GM19468 (cell line): ENCODE results near the gene GLI2.

Experiments
- ATAC-seq: cut with Tn5 transposase; IDR thresholded peaks from one replicate; pipeline ENCODE4 v1.9.1; 2021; ENCODE audit warnings: mild to moderate bottlenecking, moderate library complexity, moderate number of reproducible peaks; ENCODE audit not compliant: unreplicated experiment; ENCODE audit errors: extremely low read depth

The GLI2 gene

DNA sequence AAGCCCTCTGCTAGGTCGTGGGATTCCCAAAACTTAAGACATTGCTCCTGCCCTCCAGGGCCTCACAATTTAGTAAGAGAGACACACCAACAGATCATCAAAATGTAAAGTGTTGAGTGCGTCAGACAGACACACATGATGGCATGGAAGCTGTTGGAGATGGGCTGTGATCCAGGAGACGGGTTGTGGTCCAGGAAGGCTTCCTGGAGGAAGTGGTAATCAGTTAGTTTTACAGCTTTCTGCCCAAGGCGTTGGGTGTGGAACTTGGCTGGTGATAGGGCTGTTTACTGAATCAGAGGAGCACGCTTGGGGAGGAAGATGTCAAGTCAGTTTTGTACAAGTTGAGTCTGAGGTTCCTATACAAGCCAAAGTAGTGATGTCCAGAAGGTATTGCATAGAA is 24.0 kb upstream of the GLI2 start:
- ATAC-seq = no peak

DNA sequence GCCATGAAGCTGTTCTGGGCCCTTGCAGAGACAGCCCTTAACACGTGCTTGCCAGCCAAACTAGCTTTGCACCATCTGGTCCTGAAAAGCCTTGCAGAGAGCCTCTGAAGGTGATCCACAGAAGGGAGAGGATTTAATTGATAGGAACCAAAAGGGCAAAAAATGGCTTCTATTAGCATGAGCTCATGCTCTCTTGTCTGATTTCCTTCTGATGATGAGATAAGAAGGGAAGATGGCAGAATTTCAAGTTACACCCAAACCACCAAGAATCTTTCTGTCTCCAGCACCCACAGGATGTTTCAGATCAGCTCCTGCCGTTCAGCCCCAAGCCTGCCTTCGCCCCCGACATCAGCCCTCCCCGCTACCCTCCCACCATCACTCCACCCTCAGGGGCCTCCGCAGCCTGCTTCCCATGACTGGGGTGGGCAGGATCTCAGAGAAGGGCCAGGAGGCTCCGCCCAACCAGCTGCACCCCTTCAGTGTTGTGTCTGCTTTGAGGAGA is 23.4 kb upstream of the GLI2 start:
- no peak for ATAC-seq

- ATAC-seq = no peak
These were observed 20.3 kb upstream of the GLI2 start for GRCh38 chr2:120715353-120715752.

GRCh38 chr2:120715941-120716340 is 19.7 kb upstream of the GLI2 start:
- ATAC-seq = no peak

DNA sequence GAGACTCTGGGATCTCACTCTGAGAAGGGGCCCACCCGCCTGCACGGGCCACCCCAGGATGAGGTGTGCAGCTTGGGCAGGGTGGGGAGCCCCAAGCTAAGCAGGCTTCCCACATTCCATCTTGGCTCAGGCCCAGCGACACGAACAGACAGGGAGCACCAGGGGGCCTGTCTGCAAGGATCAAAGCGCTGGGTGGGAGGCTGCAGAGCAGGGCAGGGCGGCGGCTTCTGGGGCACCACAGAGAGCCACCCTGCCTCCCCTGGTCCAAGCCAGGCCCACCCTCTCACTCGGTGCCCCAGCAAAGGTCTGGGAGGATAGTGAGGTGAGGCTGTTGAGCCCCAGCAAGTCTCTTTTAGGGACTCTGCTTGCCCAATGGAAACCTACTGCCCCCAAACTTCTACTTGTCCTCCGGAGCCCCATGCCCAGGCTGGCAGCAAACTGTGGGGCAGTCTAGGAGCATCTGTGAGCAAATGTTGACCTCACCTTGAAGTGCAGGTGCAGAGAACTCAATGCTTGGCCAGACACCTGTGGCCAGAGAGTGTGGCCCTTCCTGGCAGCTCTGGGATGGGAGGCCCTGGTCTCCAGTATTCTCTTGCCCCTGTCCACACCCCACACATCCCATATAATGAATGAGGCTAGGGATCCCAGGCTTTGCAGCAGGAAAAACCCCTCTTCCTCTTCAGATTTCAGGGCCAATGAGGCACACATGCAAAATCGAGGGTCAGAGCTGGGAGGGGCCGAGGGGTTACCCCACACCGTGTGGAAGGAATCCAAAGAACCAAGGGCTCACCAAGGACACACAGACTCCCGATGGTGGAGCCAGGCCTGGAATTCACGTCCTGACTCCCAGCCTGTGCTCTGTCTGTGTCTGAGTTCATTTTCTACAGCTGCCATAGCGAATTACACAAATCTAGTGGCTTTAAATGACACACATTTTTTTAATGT is 18.8 kb upstream of the GLI2 start:
- no peak for ATAC-seq

DNA sequence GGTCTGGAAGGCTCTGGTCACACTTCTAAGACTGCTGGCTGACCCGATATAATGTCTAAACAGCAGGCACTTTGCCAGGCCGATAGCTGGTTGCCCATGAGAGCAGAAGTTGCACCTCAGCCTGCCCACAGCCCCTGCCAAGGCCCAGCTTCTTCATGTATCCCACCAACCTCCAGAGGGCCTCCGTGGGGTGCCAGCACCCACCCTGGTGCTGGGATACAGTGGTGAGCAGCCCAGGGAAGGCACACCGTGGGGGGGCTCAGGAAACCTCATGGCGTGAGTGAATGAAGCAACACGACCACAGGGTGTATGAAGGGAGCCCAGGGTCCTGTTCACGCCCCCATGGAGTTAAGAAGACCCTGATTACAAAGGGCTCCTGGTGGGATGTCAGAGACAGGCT is 16.2 kb upstream of the GLI2 start:
- no peak for ATAC-seq

DNA sequence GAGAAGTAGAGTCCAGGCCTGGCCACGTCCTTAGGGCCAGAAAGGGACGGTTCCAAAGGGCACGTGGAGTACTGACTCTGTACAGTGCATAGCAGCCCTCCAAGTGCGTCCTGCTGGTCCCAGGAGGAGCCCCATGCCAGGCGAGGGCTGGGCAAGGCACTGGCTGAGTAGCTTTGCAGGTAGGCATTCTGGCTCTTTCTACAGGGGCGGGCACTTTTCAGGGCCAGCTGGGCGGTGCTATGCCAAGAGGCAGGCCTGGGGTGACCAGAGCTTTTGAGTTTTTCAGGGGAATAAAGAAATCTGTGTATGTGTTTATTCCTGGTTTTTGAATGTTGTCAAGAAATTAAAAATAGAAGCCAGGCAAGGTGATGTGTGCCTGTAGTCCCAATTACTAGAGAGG is 15.4 kb upstream of the GLI2 start:
- ATAC-seq = no peak

- no peak for ATAC-seq
These were observed 14.8 kb upstream of the GLI2 start for GRCh38 chr2:120720746-120721375.

- ATAC-seq = no peak
These were observed 13.5 kb upstream of the GLI2 start for GRCh38 chr2:120722246-120722567.

DNA sequence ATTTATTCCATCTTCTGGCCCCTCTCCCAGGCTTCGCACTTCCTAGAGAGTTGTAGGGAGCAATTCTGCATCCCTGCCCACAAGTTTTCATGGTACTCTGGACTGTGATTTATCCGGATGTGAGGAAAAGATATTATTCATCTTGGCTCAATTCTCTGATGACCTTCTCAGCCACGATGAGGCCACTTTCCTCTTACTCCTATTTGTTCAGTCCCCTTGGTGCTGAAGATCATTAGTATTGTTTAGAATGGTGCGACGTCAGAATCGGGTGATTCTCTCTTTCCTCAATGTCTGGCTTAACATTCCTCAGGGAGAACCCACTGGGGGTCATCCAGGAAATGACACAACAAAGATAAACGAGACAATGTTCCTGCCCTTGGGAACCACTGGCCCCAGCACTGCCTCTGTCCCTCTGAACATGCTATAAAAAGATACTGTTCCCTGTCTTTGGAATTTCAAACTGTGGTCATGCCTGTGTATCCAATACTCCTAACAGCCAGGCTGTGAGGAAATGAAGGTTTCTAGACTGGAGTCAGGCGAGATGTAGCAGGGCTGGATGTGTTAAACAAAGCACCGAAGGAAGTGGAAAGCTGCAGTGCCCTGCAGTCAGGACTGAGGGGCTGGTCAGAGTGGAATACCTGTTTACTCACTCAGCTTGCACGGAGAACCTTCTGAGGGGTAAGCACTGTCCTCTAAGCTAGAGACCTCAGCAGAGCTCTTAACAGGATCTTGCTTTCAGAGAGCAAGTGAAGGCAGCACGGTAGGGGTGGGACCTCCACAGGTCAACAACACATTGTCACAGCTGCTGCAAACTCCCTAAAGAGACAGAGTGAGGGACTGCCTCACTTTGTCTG is 12.9 kb upstream of the GLI2 start:
- ATAC-seq = no peak

- no peak for ATAC-seq
These were observed 9.4 kb upstream of the GLI2 start for GRCh38 chr2:120726245-120726644.

- no peak for ATAC-seq
These were observed 6.0 kb upstream of the GLI2 start for GRCh38 chr2:120729406-120730399.

- no peak for ATAC-seq
These were observed 4.5 kb upstream of the GLI2 start for GRCh38 chr2:120731175-120731574.

GRCh38 chr2:120732506-120733237 is 3.0 kb upstream of the GLI2 start:
- ATAC-seq = no peak

- ATAC-seq = no peak
These were observed 2.3 kb upstream of the GLI2 start for GRCh38 chr2:120733238-120733932.

- no peak for ATAC-seq
These were observed 577 bp upstream of the GLI2 start for GRCh38 chr2:120734930-120735651.

- no peak for ATAC-seq
These were observed 545 bp downstream of the GLI2 start for GRCh38 chr2:120736202-120736623.
